GM12891 (cell line): ENCODE data around the gene AIG1.

Experiments
- DNase-seq: peaks from one replicate; pipeline ENCODE4 v3.0.0; 2011; ENCODE audit warnings: low spot score; ENCODE audit not compliant: insufficient read length
- FAIRE-seq: peaks from 2 replicates; lab custom pipeline; 2011; peaks lifted over from hg19 to GRCh38; lab: Jason Lieb, UNC
- PAX5 ChIP-seq: IDR thresholded peaks from 2 replicates; pipeline ENCODE4 v1.6.1; 2011; ENCODE audit warnings: low read length, moderate library complexity, mild to moderate bottlenecking; ENCODE audit not compliant: insufficient read depth, severe bottlenecking
- POLR2A ChIP-seq: IDR thresholded peaks from 2 replicates; pipeline ENCODE4 v1.6.1; 2011; ENCODE audit warnings: low read depth, low read length, control low read depth
- POLR2AphosphoS5 ChIP-seq: IDR thresholded peaks from 2 replicates; pipeline ENCODE4 v1.6.1; 2011; ENCODE audit warnings: low read depth, low read length, control low read depth
- POU2F2 ChIP-seq: IDR thresholded peaks from 2 replicates; pipeline ENCODE4 v1.6.1; 2011; ENCODE audit warnings: low read depth, mild to moderate bottlenecking, control low read depth, low read length, moderate library complexity
- SPI1 ChIP-seq: IDR thresholded peaks from 2 replicates; pipeline ENCODE4 v1.6.1; 2011; ENCODE audit warnings: low read depth, low read length, control low read depth
- TAF1 ChIP-seq: IDR thresholded peaks from 2 replicates; pipeline ENCODE4 v1.6.1; 2011; ENCODE audit warnings: low read depth, low read length, control low read depth

AIG1 gene

DNA sequence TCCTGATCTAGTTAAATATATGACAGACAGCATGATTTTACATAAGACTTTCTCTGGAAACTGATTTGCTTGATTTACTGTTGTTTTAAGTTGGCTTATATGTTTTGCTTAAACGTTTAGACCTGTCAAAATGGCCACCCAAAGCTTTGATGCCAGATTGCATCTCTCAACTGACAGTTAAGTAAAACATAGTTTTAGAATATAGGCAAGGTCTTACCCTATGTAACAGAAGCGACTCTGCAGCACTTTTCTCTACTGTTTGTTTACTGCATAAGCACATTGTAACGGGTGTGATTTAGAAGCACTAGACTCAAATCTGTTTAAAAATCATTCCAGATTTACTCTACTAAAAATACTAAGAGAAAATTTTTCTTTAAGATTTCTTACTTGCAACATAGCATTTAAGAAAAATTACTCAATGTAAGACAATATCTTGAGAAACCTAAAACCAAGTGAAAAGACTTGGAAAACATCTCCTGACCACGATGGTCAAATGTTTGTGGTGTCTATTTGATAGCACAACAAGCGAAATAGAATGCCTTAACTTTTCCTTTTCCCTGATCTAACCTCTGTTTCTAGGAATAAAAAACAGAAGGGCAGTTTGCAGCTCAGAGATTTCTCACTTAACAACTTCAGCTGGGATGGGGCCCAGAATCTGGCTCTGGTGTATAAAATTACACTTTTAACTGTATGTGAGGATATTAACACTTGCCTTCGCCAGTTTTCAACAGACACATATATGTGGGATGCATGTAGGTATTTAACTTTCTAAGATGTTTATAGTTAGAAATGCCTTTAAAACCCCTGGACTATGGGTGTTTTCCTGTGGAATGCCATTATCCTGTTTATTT, 47.4 kb downstream of the AIG1 start:
- TF ChIP-seq PAX5 (no peak), SPI1 (no peak), POLR2A (no peak), POLR2AphosphoS5 (no peak), POU2F2 (no peak), TAF1 (no peak)
- DNase-seq: no peak
- no peak for FAIRE-seq

- no peak for FAIRE-seq
- TF ChIP-seq POLR2AphosphoS5: no peak
- TF ChIP-seq POU2F2: no peak
- TF ChIP-seq SPI1: no peak
- TF ChIP-seq TAF1: no peak
- TF ChIP-seq POLR2A: no peak
- TF ChIP-seq PAX5: no peak
- DNase-seq: no peak
These were observed 48.5 kb downstream of the AIG1 start for GRCh38 chr6:143109196-143109595.

DNA sequence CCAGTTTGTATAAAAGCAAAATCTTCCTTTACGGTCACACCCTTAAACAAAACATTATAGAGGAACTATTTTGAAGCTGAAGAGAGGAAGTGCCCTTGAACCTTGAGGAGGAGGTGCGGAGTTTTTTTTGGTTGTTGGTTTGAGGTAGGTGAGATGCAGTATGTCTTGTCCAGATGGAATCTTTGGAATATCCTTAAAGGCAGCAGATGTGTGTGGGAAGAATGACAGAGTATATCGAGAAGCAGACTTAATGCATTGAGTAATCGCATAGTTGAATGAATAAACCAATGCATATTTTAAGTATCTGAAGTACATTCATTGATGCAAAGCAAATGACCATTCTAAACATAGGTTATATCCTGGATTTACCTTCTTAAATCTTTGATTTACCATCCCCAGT, 49.9 kb downstream of the AIG1 start:
- FAIRE-seq (no peak), DNase-seq (no peak)
- TF ChIP-seq SPI1: peak; percentile 25; the same call in 1 of the 2 replicates
- TF ChIP-seq TAF1: no peak
- TF ChIP-seq POLR2A: no peak
- no peak for TF ChIP-seq PAX5

GRCh38 chr6:143110996-143111395, 50.3 kb downstream of the AIG1 start:
- DNase-seq (no peak), FAIRE-seq (no peak)
- TF ChIP-seq PAX5 (no peak), POU2F2 (no peak), SPI1 (no peak), TAF1 (no peak), POLR2A (no peak), POLR2AphosphoS5 (no peak)

- DNase-seq (no peak), FAIRE-seq (no peak)
- TF ChIP-seq TAF1 (no peak), POU2F2 (no peak), POLR2AphosphoS5 (no peak), PAX5 (no peak), SPI1 (no peak), POLR2A (no peak)
These were observed 50.8 kb downstream of the AIG1 start for GRCh38 chr6:143111443-143111842.

DNA sequence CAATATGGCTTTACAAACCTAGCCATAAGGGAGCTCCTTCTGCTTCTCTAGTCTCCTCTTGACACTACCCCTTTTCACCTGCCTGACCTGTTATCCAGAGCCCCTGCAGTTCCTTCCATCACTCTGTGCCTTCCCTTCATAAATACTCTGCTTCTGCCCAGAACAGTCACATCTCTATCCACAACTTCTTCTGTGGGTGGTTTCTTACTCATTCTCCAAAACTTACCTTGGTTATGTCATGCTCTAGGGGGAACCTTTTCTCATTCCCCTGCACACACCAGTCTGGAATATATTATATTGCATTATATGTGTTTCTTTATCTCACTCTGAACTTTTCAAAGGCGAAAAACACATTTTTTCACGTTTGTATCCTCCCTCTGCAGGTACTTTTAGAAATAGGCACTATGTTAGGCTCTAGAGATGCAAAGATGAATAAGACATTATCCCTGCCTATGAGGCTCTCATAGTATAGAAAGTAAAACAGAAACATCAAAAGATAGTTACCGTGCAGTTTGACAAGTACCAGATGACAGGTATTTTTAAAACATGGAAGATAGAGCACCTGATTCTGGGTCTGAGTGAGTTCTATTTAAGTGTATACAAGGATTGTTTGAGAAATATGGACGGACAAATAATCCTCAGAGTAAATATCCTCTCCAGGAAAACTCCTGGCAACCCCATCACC, 51.5 kb downstream of the AIG1 start:
- TF ChIP-seq PAX5 (no peak), POU2F2 (no peak), POLR2A (no peak), SPI1 (no peak), POLR2AphosphoS5 (no peak), TAF1 (no peak)
- FAIRE-seq (peak; percentile 13), DNase-seq (no peak)

GRCh38 chr6:143112837-143113236, 52.1 kb downstream of the AIG1 start:
- FAIRE-seq: peak; percentile 31
- DNase-seq: no peak

GRCh38 chr6:143115728-143116127, 55.0 kb downstream of the AIG1 start:
- FAIRE-seq: no peak
- TF ChIP-seq TAF1 (no peak), POLR2AphosphoS5 (no peak), SPI1 (no peak), PAX5 (no peak), POLR2A (no peak), POU2F2 (no peak)
- DNase-seq: no peak

More at GRCh38 chr6:143112837-143113236, 52.1 kb downstream of the AIG1 start:
- no peak for TF ChIP-seq POLR2AphosphoS5
- TF ChIP-seq SPI1: no peak
- no peak for TF ChIP-seq TAF1
- no peak for TF ChIP-seq POU2F2
- no peak for TF ChIP-seq POLR2A
- TF ChIP-seq PAX5: no peak

GRCh38 chr6:143117108-143117507, 56.4 kb downstream of the AIG1 start:
- TF ChIP-seq TAF1 (no peak), POLR2A (no peak), POU2F2 (no peak), SPI1 (no peak), PAX5 (no peak), POLR2AphosphoS5 (no peak)
- FAIRE-seq (no peak), DNase-seq (no peak)

- FAIRE-seq (no peak), DNase-seq (no peak)
- no peak for TF ChIP-seq POLR2A
- no peak for TF ChIP-seq TAF1
- TF ChIP-seq SPI1: no peak
- no peak for TF ChIP-seq PAX5
- no peak for TF ChIP-seq POLR2AphosphoS5
- no peak for TF ChIP-seq POU2F2
These were observed 58.6 kb downstream of the AIG1 start for GRCh38 chr6:143119260-143119659.
